Stomach (tissue), 9 donors: ENCODE measurements around the gene FLYWCH1. TPM values are rescaled to one million over a fixed set of nuclear protein-coding genes. Genes with fewer than 3 reads are reported as not detected.

Experiments used
- DNase-seq, 2 donors: peaks; one replicate each; pipeline versions ENCODE4 v3.0.0 to v3.0.0-alpha.2; 2013 to 2019
- H3K27ac ChIP-seq, 5 donors: fragments of 200-600 bp in 4 of 5; sonication (generic) in 4 of 5; one replicate each; pipeline ENCODE4 v1.5.1; 2013 to 2019; ENCODE audit warnings: mild to moderate bottlenecking in 1 of 5, moderate library complexity in 1 of 5
- H3K27me3 ChIP-seq, 3 donors: fragments of 200-600 bp; sonication (generic); one replicate each; pipeline ENCODE4 v1.5.1; 2017 to 2019; ENCODE audit warnings: mixed run types in 1 of 3
- H3K36me3 ChIP-seq, 4 donors: fragments of 200-600 bp; sonication (generic); 1 replicate in 3 of 4; 2 replicates in 1 of 4; pipeline ENCODE4 v1.5.1; 2016 to 2019
- H3K4me1 ChIP-seq, 4 donors: fragments of 200-600 bp; sonication (generic); one replicate each; pipeline ENCODE4 v1.5.1; 2016 to 2019
- H3K4me3 ChIP-seq, 4 donors: fragments of 200-600 bp; sonication (generic) in 3 of 4; one replicate each; pipeline ENCODE4 v1.5.1; 2016 to 2019; ENCODE audit warnings: mild to moderate bottlenecking in 1 of 4
- H3K9me3 ChIP-seq, 4 donors: fragments of 200-600 bp; sonication (generic); one replicate each; pipeline ENCODE4 v1.5.1; 2016 to 2019
- EP300 ChIP-seq: sonication (generic); formaldehyde crosslinking; IDR thresholded peaks from one replicate; pipeline ENCODE4 v1.6.1; 2017; ENCODE audit warnings: antibody characterized with exemption
- POLR2A ChIP-seq, 4 donors: fragments of 450-650 bp; IDR thresholded peaks; one replicate each; pipeline ENCODE4 v1.6.1; 2016; ENCODE audit warnings: antibody characterized with exemption in 4 of 4, control low read depth in 2 of 4, mild to moderate bottlenecking in 1 of 4, moderate library complexity in 1 of 4
- POLR2AphosphoS5 ChIP-seq, 3 donors: sonication (generic); formaldehyde crosslinking; IDR thresholded peaks; one replicate each; pipeline ENCODE4 v1.6.1; 2016; ENCODE audit warnings: antibody characterized with exemption in 3 of 3
- WGBS, 5 donors: extraction: QIAGEN DNeasy Blood & Tissue Kit in 3 of 5; methylation state at CpG; one replicate each; pipeline versions ENCODE4 v1.1.5 to v1.1.7; 2013 to 2018; 5-methylcytosine and 5-hydroxymethylcytosine counted together
- intact Hi-C: fragments of 100-400 bp; cut with DNase I; formaldehyde crosslinking; loops from one replicate; pipeline ENCODE4 v1.15.1; 2023; ENCODE audit warnings: low total_unique reads
- polyA plus RNA-seq, 3 donors: library from polyadenylated mRNA; stranded (reverse); fragments of 200-250 nt; gene quantifications; one replicate each; pipeline ENCODE4 v1.2.3, GENCODE V29; 2013
- total RNA-seq, 5 donors: library from RNA; depleted of rRNA; stranded (reverse); fragments of >200 nt; gene quantifications; one replicate each; pipeline versions ENCODE4 v1.1.0 to v1.2.3, GENCODE V29; 2014 to 2016
- TF ChIP-seq, protein P1 (sequence below), 7 experiments: fragments of 450-650 bp in 4 of 7; fragments of 200-600 bp in 3 of 7; sonication (generic) in 3 of 7; IDR thresholded peaks; one replicate each; pipeline ENCODE4 v1.5.1; 2016 to 2019; ENCODE audit warnings: antibody characterized with exemption in 7 of 7, control low read depth in 2 of 7, mild to moderate bottlenecking in 1 of 7
- donor health status: healthy with polysubstance abuse.
- donor health status: Bipolar disorder and iron deficiency.
- donor health status: healthy.

FLYWCH1 gene
- total and polyA plus RNA-seq, 8 donors = 8.1 to 121 (median 17.6) TPM

DNA sequence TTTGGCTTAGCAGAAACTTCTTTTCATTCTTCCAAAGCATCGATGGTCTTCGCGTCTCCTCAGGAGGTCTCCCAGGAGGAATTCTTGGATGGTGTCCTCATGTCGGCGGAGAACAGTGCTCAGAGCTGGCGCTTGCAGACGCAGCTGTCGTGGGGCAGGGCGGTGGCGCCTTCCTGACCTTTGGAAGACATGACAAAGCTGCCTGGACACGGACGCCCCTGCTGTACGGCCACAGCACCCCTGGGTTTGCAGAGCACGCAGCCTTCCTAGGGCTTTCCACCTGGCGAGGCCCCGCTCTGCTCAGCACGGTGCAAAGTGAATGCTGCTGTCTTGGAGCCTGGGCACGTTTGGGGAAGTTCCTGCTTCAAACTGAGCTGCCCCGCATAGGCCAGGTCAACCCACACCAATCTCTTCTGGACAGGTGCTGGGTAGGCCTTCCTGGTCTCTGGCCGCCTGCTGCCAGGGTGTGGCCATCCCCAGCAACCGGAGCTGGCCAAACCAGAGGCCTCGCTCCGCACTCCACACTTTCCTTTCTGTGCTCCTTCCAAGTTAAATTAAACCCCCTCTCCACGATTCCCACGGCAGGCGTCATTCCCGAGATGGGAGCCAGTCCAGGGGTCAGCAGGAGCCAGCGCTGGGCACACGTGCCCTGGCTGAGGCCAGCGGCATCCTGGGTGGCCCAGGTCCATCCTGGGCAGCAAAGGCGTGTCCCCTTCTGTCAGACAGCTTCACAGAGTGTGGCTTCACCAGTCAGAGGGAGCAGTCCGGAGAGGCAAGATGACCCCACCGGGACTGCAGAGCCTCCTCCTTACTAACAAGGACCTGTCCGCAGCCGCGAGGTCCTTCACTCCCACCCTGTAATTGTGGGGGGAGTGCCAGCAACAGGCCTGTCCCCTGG, 37.3 kb downstream of the FLYWCH1 start:
- H3K4me3 ChIP-seq = no peak overlapping the region
- DNase-seq = no peak
- intact Hi-C loops = no loop called here
- peaks cover 0 to 6% (median 3%) of the 10 kb centered on the region in 3 donors for H3K27me3 ChIP-seq
- H3K9me3 ChIP-seq = no peaks in the 10 kb centered on the region
- H3K27ac ChIP-seq = no peak overlapping the region
- WGBS, 5 donors = 75 to 89% (median 84%) methylated on average over 25 to 36 of the region's 36 CpGs
- TF ChIP-seq POLR2A (IDR thresholded peaks at IDR 0.05) = no peak
- no peak for TF ChIP-seq EP300
- TF ChIP-seq, protein P1, sequence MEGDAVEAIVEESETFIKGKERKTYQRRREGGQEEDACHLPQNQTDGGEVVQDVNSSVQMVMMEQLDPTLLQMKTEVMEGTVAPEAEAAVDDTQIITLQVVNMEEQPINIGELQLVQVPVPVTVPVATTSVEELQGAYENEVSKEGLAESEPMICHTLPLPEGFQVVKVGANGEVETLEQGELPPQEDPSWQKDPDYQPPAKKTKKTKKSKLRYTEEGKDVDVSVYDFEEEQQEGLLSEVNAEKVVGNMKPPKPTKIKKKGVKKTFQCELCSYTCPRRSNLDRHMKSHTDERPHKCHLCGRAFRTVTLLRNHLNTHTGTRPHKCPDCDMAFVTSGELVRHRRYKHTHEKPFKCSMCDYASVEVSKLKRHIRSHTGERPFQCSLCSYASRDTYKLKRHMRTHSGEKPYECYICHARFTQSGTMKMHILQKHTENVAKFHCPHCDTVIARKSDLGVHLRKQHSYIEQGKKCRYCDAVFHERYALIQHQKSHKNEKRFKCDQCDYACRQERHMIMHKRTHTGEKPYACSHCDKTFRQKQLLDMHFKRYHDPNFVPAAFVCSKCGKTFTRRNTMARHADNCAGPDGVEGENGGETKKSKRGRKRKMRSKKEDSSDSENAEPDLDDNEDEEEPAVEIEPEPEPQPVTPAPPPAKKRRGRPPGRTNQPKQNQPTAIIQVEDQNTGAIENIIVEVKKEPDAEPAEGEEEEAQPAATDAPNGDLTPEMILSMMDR (IDR thresholded peaks at IDR 0.05) = no peak
- TF ChIP-seq POLR2AphosphoS5 (IDR thresholded peaks at IDR 0.05) = no peak
- peaks cover 0 to 46% (median 41%) of the 10 kb centered on the region in 4 donors for H3K36me3 ChIP-seq
- H3K4me1 ChIP-seq = no peaks in the 10 kb centered on the region

DNA sequence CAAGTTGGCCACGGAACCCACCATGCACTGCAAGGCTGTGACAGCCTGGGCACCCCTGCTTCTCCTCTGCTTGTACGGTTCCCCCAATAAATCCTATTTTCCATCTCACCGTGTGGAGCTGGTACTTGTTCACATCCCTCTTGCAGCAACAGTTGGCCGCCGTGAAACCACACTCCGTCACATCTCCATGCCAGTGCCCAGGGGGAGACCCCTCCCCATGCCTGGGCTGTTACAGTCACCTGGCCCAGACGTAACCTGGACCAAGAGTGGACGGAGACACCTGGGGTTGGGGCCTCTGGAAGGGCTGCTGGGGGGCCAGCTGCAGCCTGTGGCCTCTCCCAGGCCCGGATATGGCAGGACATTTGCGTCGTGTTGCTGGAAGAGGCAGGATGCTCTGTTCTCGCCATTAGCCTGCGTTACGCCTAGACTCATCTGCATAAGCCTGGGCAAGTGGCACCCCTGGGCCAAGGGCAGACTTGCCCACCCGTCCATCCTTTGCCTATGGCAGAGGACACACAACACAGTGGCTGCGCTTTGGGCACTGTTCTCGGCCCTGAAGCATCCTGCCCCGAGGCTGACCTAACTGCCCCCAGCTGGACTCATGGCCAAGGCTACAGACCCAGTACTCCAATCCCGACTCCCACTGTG, 38.1 kb downstream of the FLYWCH1 start:
- Histone ChIP-seq H3K4me1 (no peaks in the 10 kb centered on the region), H3K27me3 (peaks cover 0 to 13% (median 11%) of the 10 kb centered on the region in 3 donors), H3K36me3 (peaks cover 0 to 41% (median 36%) of the 10 kb centered on the region in 4 donors), H3K27ac (no peak overlapping the region), H3K9me3 (no peaks in the 10 kb centered on the region), H3K4me3 (no peak overlapping the region)
- no peak for DNase-seq
- WGBS, 5 donors = 79 to 93% (median 89%) methylated on average over 8 to 19 of the region's 19 CpGs
- intact Hi-C loops = no loop called here
- TF ChIP-seq POLR2AphosphoS5 (IDR thresholded peaks at IDR 0.05) = no peak
- TF ChIP-seq, protein P1 (IDR thresholded peaks at IDR 0.05) = no peak
- no peak for TF ChIP-seq POLR2A (IDR thresholded peaks at IDR 0.05)
- no peak for TF ChIP-seq EP300

DNA sequence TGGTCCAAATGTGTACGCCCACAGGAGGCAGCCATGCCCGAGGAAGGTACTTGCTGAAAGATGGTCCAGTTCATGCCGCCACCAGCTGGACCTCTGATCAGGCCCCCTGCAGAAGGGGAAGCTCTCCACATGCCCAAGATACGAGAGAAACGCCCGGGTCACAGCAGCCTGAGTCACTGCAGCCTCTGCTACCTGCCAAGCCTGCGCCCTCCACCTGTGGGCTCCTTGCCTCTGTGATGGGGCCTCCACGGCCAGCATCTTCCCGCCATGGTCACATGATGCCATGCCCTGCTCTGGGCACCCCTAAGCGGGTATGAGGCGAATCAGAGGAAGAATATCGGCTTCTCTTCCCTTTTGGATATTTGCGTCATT, 38.6 kb downstream of the FLYWCH1 start:
- no peak for TF ChIP-seq POLR2A (IDR thresholded peaks at IDR 0.05)
- TF ChIP-seq EP300 = no peak
- TF ChIP-seq, protein P1 (IDR thresholded peaks at IDR 0.05) = no peak
- TF ChIP-seq POLR2AphosphoS5 (IDR thresholded peaks at IDR 0.05) = no peak
- no peaks in the 10 kb centered on the region for H3K4me1 ChIP-seq
- 90 to 100% (median 94%) methylated on average over 6 to 13 of the region's 13 CpGs for WGBS, 5 donors
- no peak overlapping the region for H3K27ac ChIP-seq
- peaks cover 0 to 37% (median 32%) of the 10 kb centered on the region in 4 donors for H3K36me3 ChIP-seq
- no peak for DNase-seq
- H3K9me3 ChIP-seq = no peaks in the 10 kb centered on the region
- intact Hi-C loops = no loop called here
- H3K27me3 ChIP-seq = peaks cover 0 to 18% (median 16%) of the 10 kb centered on the region in 3 donors
- H3K4me3 ChIP-seq = no peak overlapping the region

DNA sequence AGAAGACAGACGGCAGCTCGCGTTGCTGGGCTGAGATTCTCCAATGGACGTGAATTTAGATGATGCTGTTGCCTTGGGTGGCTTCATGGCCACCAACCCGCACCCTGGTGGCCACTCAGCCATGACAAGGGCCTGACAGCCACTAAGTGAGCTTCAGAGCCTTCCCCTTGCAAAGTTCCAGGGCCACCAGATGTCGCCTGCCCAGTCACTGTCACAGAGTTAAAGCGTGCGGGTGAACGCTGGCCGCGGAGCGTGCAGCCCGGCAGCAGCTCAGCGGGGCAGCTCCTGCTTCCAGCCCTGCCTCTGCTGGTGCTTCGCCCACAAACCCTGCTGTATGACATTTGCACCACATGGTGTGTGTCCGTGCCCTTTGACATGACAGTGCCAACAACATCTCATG, 39.0 kb downstream of the FLYWCH1 start:
- 83 to 89% (median 86%) methylated on average over 13 to 16 of the region's 16 CpGs for WGBS, 5 donors
- intact Hi-C loops = no loop called here
- Histone ChIP-seq H3K27ac (no peak overlapping the region), H3K9me3 (no peaks in the 10 kb centered on the region), H3K4me3 (no peak overlapping the region), H3K27me3 (peaks cover 1 to 23% (median 20%) of the 10 kb centered on the region in 3 donors), H3K4me1 (no peaks in the 10 kb centered on the region), H3K36me3 (peaks cover 0 to 37% (median 32%) of the 10 kb centered on the region in 4 donors)
- DNase-seq = no peak
- TF ChIP-seq EP300 (no peak), POLR2A (IDR thresholded peaks at IDR 0.05) (no peak), POLR2AphosphoS5 (IDR thresholded peaks at IDR 0.05) (no peak)
- TF ChIP-seq, protein P1 (IDR thresholded peaks at IDR 0.05) = no peak
